PFSK-1 (cell line): ENCODE data around the gene DAND5.

Experiments
- POLR2AphosphoS5 ChIP-seq: IDR thresholded peaks from 2 replicates; pipeline ENCODE4 v1.6.1; 2012; ENCODE audit warnings: low read depth, mild to moderate bottlenecking, control low read depth, low read length, moderate library complexity
- REST ChIP-seq, 2 experiments: IDR thresholded peaks; 2 replicates each; pipeline versions ENCODE4 v1.6.1 to v1.8.0; 2011 to 2012; ENCODE audit warnings: low read depth in 2 of 2, low read length in 2 of 2, control low read depth in 1 of 2, inconsistent platforms in 1 of 2, mild to moderate bottlenecking in 1 of 2, moderate library complexity in 1 of 2; ENCODE audit not compliant: insufficient read depth in 1 of 2
- SIN3A ChIP-seq: IDR thresholded peaks from 2 replicates; pipeline ENCODE4 v1.6.1; 2012; ENCODE audit warnings: mild to moderate bottlenecking, low read length, moderate library complexity, borderline replicate concordance; ENCODE audit not compliant: insufficient read depth
- TAF1 ChIP-seq: IDR thresholded peaks from 2 replicates; pipeline ENCODE4 v1.6.1; 2012; ENCODE audit warnings: low read length, control low read depth, borderline replicate concordance; ENCODE audit not compliant: insufficient read depth

DNA sequence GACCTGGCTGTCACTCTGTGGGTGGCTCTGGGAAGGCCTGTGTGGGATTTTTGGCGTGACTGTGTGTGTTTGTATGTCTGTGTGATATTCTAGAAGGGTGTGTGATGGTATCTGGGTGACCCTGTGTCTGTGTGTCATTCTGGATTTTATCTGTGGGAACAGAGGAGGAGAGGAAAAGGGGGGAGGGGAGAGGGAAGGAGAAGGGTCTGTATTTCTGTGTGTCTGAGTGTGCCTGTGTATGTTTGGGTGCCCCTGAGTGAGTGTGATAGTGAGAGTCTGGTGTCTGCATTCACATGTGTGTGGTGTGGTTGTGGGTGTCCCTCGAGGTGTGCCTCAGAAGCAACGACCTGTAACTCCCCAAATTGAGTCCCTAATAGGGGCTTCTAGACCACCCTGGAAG is 17.8 kb downstream of the DAND5 start:
- TF ChIP-seq POLR2AphosphoS5 (no peak), SIN3A (no peak), TAF1 (no peak), REST (IDR thresholded peaks at IDR 0.05; ENCODE audit: insufficient read depth in 1 of 2, low read depth in 2 of 2, low read length in 2 of 2) (no peak)
